HepG2 (cell line): ENCODE measurements around the gene TMEM198. TPM values are rescaled to one million over a fixed set of nuclear protein-coding genes. Genes with fewer than 3 reads are reported as not detected.

Experiments used
- ATAC-seq: fragments of 200-7000 bp; cut with Tn5 transposase; 3 replicates; pipeline ENCODE4 v1.9.1; 2020; ENCODE audit warnings: mild to moderate bottlenecking, moderate library complexity
- BruUV-seq: library from RNA; stranded (reverse); fragments of 400-500 nt; replicated peaks from 2 replicates; lab custom pipeline; 2021; lab: Mats Ljungman, UMichigan
- CTCF ChIA-PET: fragments of 300-600 bp; formaldehyde crosslinking; extraction: SDS; loops from one replicate; lab custom pipeline; 2021; ENCODE audit warnings: low total read pairs, inconsistent platforms, low intra/inter-chr PET ratio; lab: Yijun Ruan, JAX
- POLR2A ChIA-PET: fragments of 350-600 bp; sonication (Branson Sonifier 250); formaldehyde crosslinking; loops from one replicate; lab custom pipeline; 2020; ENCODE audit warnings: antibody characterized with exemption, inconsistent platforms; lab: Yijun Ruan, JAX
- DNase-seq: peaks from one replicate; pipeline ENCODE4 v3.0.0-alpha.2; 2015; ENCODE audit warnings: low spot score
- FAIRE-seq: peaks from 3 replicates; lab custom pipeline; 2011; peaks lifted over from hg19 to GRCh38; lab: Jason Lieb, UNC
- H2AFZ ChIP-seq: one replicate; pipeline ENCODE4 v1.6.1; 2011; ENCODE audit warnings: low read length, inconsistent platforms
- H3K27ac ChIP-seq: fragments of 300-600 bp; 3 replicates; pipeline ENCODE4 v1.8.0; 2011; ENCODE audit warnings: mixed run types, mild to moderate bottlenecking, mixed read lengths, low read length, inconsistent platforms; ENCODE audit not compliant: insufficient read depth; ENCODE audit errors: extremely low read length
- H3K27me3 ChIP-seq, 2 experiments: fragments of 200-600 bp in 1 of 2; 2 replicates in 1 of 2; 3 replicates in 1 of 2; pipeline versions ENCODE4 v1.6.0 to v1.8.0; 2011; ENCODE audit warnings: low read length in 2 of 2, mild to moderate bottlenecking in 2 of 2, moderate library complexity in 2 of 2, inconsistent platforms in 1 of 2; ENCODE audit not compliant: insufficient read depth in 2 of 2, control insufficient read depth in 1 of 2
- H3K36me3 ChIP-seq, 2 experiments: fragments of 200-600 bp in 1 of 2; replicated peaks in 1 of 2; 2 replicates in 1 of 2; 3 replicates in 1 of 2; pipeline versions ENCODE4 v1.5.1 to v1.8.0; 2011; ENCODE audit warnings: low read length in 2 of 2, inconsistent platforms in 1 of 2; ENCODE audit not compliant: insufficient read depth in 2 of 2, control insufficient read depth in 1 of 2
- H3K4me1 ChIP-seq: 2 replicates; pipeline ENCODE4 v1.5.1; 2012; ENCODE audit warnings: low read length, inconsistent platforms; ENCODE audit not compliant: insufficient read depth
- H3K4me2 ChIP-seq: 2 replicates; pipeline ENCODE4 v1.6.0; 2011; ENCODE audit warnings: low read depth, low read length, inconsistent platforms
- H3K4me3 ChIP-seq, 3 experiments: fragments of 200-600 bp in 1 of 3; sonication (generic), shearing (Covaris generic) in 1 of 3; replicated peaks in 1 of 3; 2 replicates each; pipeline ENCODE4 v1.5.1; 2011 to 2016; ENCODE audit warnings: low read length in 3 of 3, inconsistent platforms in 2 of 3, low read depth in 2 of 3, mild to moderate bottlenecking in 2 of 3, control low read depth in 1 of 3, mixed read lengths in 1 of 3; ENCODE audit not compliant: insufficient read depth in 1 of 3
- H3K79me2 ChIP-seq: one replicate; pipeline ENCODE4 v1.6.1; 2011; ENCODE audit warnings: low read length, inconsistent platforms; ENCODE audit not compliant: insufficient read depth
- H3K9ac ChIP-seq: 2 replicates; pipeline ENCODE4 v1.6.0; 2011; ENCODE audit warnings: mild to moderate bottlenecking, low read depth, low read length, inconsistent platforms; ENCODE audit not compliant: insufficient read depth
- H3K9me3 ChIP-seq: 2 replicates; pipeline ENCODE4 v1.5.1; 2012; ENCODE audit warnings: mild to moderate bottlenecking, low read length
- H4K20me1 ChIP-seq: 2 replicates; pipeline ENCODE4 v1.6.0; 2011; ENCODE audit warnings: inconsistent platforms, mild to moderate bottlenecking, low read length, moderate library complexity; ENCODE audit not compliant: insufficient read depth
- ADNP ChIP-seq: sonication (generic); formaldehyde crosslinking; IDR thresholded peaks from 2 replicates; pipeline ENCODE4 v1.4.0; 2020; ENCODE audit warnings: missing genetic modification reagents
- MAFK ChIP-seq, 2 experiments: IDR thresholded peaks in 1 of 2; conservative IDR thresholded peaks in 1 of 2; 2 replicates each; pipeline ENCODE4 v1.6.1; 2011; ENCODE audit warnings: improper control_type of control experiment in 2 of 2, low read length in 2 of 2
- NFE2L2 ChIP-seq: fragments of 150-350 bp; IDR thresholded peaks from 2 replicates; pipeline ENCODE4 v1.6.1; 2014; ENCODE audit warnings: low read length
- RBFOX2 ChIP-seq: fragments of 200-400 bp; formaldehyde crosslinking; IDR thresholded peaks from 2 replicates; pipeline ENCODE4 v1.6.1; 2017; ENCODE audit warnings: low read depth, mild to moderate bottlenecking, low read length
- ZFP41 ChIP-seq: sonication (generic); formaldehyde crosslinking; IDR thresholded peaks from 2 replicates; pipeline ENCODE4 v1.4.0; 2020; ENCODE audit warnings: mild to moderate bottlenecking, missing genetic modification reagents, borderline replicate concordance
- ZNF563 ChIP-seq: sonication (generic); formaldehyde crosslinking; IDR thresholded peaks from 2 replicates; pipeline ENCODE4 v1.8.0; 2022; ENCODE audit warnings: mild to moderate bottlenecking, moderate library complexity, missing genetic modification reagents
- ZNF768 ChIP-seq: sonication (generic); formaldehyde crosslinking; IDR thresholded peaks from 2 replicates; pipeline ENCODE4 v1.4.0; 2020; ENCODE audit warnings: missing genetic modification reagents
- WGBS: methylation state at CpG from one replicate; pipeline ENCODE4 v1.1.6; 2017; ENCODE audit warnings: low lambda C conversion rate; 5-methylcytosine and 5-hydroxymethylcytosine counted together
- in situ Hi-C: cut with HindIII; loops from 2 replicates; pipeline ENCODE4 v1.10.0; 2017; ENCODE audit warnings: low pct_unique_long_range_greater_than_20kb; ENCODE audit not compliant: extremely low pct_ligation_motif_present
- intact Hi-C: fragments of 100-400 bp; cut with micrococcal nuclease; formaldehyde crosslinking; loops from one replicate; pipeline ENCODE4 v1.10.0; 2022; ENCODE audit not compliant: unreplicated experiment
- polyA plus RNA-seq, 8 experiments: library from polyadenylated mRNA; depleted of rRNA in 3 of 8; stranded (reverse) in 7 of 8; unstranded in 1 of 8; fragments of >200 nt; fragmentation: Illumina TruSeq in 4 of 8; extraction: Trizol in 4 of 8; gene quantifications; 2 replicates each; pipeline versions ENCODE4 v1.2.1 to v1.2.3, GENCODE V29; 2011 to 2016; ENCODE audit warnings: low read depth in 4 of 8, missing spikeins in 1 of 8, mixed read lengths in 1 of 8; ENCODE audit not compliant: insufficient read depth in 1 of 8
- total RNA-seq, 5 experiments: library from RNA; depleted of rRNA; stranded (reverse); fragments of >200 nt; fragmentation: Illumina TruSeq; extraction: Trizol; gene quantifications; 2 replicates each; pipeline ENCODE4 v1.2.3, GENCODE V29; 2016; ENCODE audit warnings: low read depth in 1 of 5
- TF ChIP-seq, protein P1 (sequence below): IDR thresholded peaks from 2 replicates; pipeline ENCODE4 v1.6.1; 2016; ENCODE audit warnings: control low read depth
- TF ChIP-seq, protein P2 (sequence below): sonication (generic); formaldehyde crosslinking; IDR thresholded peaks from 2 replicates; pipeline ENCODE4 v1.5.0; 2020; ENCODE audit warnings: missing genetic modification reagents, mild to moderate bottlenecking, borderline replicate concordance

TMEM198 gene
- total and polyA plus RNA-seq, 2 of the 13 experiments (the other 11 are each of a cell fraction or from before 2014, with no cell fraction given), result 17.3 to 23.5 TPM

DNA sequence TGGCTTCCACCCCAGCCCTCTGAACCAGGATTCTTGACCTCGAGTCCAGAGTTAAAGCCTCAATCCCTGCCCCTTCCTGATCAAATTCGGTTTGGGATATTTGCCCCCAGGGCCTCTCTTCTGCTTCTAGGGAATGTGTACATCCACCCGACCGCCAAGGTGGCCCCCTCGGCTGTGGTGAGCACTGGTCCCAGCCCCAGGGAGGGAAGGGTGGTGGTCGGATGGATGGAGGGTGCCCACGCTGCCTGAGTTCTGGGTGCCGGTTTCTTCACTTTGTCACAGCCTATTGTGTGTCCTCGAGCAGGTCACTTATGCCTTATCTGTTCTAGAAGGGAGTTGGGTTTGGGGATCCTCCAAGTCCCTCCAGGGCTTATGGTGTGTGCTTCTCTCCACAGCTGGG is 38.2 kb upstream of the TMEM198 start (continued):
- TF ChIP-seq ADNP (CRISPR knock-in tag), result no peak
- TF ChIP-seq, protein P1, sequence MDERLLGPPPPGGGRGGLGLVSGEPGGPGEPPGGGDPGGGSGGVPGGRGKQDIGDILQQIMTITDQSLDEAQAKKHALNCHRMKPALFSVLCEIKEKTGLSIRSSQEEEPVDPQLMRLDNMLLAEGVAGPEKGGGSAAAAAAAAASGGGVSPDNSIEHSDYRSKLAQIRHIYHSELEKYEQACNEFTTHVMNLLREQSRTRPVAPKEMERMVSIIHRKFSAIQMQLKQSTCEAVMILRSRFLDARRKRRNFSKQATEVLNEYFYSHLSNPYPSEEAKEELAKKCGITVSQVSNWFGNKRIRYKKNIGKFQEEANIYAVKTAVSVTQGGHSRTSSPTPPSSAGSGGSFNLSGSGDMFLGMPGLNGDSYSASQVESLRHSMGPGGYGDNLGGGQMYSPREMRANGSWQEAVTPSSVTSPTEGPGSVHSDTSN (CRISPR knock-in tag), result no peak
- no peak for TF ChIP-seq MAFK (conservative IDR thresholded peaks at IDR 0.05 in 1 of 2, IDR thresholded peaks at IDR 0.05 in 1 of 2; ENCODE audit: low read length in 2 of 2)
- TF ChIP-seq, protein P2, sequence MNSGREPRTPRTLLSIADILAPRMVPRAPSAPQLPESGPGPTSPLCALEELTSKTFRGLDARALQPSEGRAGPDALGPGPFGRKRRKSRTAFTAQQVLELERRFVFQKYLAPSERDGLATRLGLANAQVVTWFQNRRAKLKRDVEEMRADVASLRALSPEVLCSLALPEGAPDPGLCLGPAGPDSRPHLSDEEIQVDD (CRISPR knock-in tag), result no peak
- TF ChIP-seq NFE2L2, result no peak
- no peak for TF ChIP-seq ZNF768 (CRISPR knock-in tag)
- no peak for TF ChIP-seq ZFP41 (CRISPR knock-in tag)

DNA sequence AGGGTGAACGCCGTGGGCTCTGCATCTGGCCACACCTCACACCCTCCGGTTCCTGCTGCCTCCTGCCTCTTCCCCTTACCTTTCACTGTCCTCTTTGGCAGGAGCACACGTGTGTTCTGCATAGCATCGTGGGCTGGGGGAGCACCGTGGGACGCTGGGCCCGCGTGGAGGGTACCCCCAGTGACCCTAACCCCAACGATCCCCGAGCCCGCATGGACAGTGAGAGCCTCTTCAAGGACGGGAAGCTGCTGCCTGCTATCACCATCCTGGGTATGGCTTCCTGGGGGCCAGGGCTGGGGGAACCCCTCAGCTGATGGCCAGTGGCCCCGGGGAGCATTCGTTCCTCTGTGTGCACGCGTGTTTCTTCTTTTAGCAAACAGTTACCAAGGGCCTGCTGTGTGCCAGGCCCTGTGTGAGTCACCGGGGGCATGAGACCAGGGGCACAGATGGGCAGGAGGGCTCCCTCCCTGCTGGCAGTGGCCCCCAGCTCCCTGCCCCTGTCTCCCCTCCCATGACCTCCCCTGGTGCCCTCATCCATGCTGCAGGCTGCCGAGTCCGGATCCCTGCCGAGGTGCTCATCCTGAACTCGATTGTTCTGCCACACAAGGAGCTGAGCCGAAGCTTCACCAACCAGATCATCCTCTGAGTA is 37.6 kb upstream of the TMEM198 start:
- H3K27me3 ChIP-seq, result peaks cover 0 to 5% of the 10 kb centered on the region in 2 experiments; a peak in 3 of 5 replicates
- ATAC-seq (no peak), DNase-seq (no peak), FAIRE-seq (no peak)
- no peak for TF ChIP-seq ZNF563 (CRISPR knock-in tag)
- 0 out of 2 replicates have a peak, but pooled peaks have one; percentile 22 for TF ChIP-seq RBFOX2
- H3K79me2 ChIP-seq, result no peaks in the 10 kb centered on the region
- no peak overlapping the region for H3K4me2 ChIP-seq
- WGBS, result 93% methylated on average over 17 of the region's 23 CpGs
- H3K27ac ChIP-seq, result no peak overlapping the region
- H3K4me1 ChIP-seq, result peaks cover 21% of the 10 kb centered on the region
- H3K9me3 ChIP-seq, result no peaks in the 10 kb centered on the region
- CTCF ChIA-PET, result no interaction called here
- H4K20me1 ChIP-seq, result no peaks in the 10 kb centered on the region
- intact Hi-C loops, result no loop called here
- POLR2A ChIA-PET, result no interaction called here
- in situ Hi-C loops, result no loop called here
- H3K9ac ChIP-seq, result no peak overlapping the region
- BruUV-seq, result no TSS peak
- no peak overlapping the region for H2AFZ ChIP-seq
- peaks cover 15 to 29% of the 10 kb centered on the region in 2 experiments for H3K36me3 ChIP-seq
- no peak overlapping the region for H3K4me3 ChIP-seq
